HepG2 (cell line): Measurements from ENCODE around the gene C1RL. TPM values are rescaled to one million over a fixed set of nuclear protein-coding genes. Genes with fewer than 3 reads are reported as not detected.

Experiments
- ATM ChIP-seq: fragments of 450-650 bp; IDR thresholded peaks from 2 replicates; pipeline ENCODE4 v1.7.1; 2017; ENCODE audit warnings: mild to moderate bottlenecking, borderline replicate concordance
- CHD4 ChIP-seq: fragments of 200-600 bp; sonication (generic); IDR thresholded peaks from 2 replicates; pipeline ENCODE4 v1.7.0; 2017; ENCODE audit warnings: mild to moderate bottlenecking, low read length, borderline replicate concordance
- CREB1 ChIP-seq, 2 experiments: fragments of 450-650 bp in 1 of 2; IDR thresholded peaks; 2 replicates each; pipeline ENCODE4 v1.6.1; 2016 to 2017; ENCODE audit warnings: control low read depth in 1 of 2, mild to moderate bottlenecking in 1 of 2, missing compliant biosample characterization in 1 of 2, missing genetic modification characterization in 1 of 2
- CREM ChIP-seq, 2 experiments: sonication (generic) in 1 of 2; formaldehyde crosslinking in 1 of 2; IDR thresholded peaks; 2 replicates each; pipeline versions ENCODE4 v1.4.0 to v1.6.1; 2016 to 2020; ENCODE audit warnings: antibody characterized with exemption in 1 of 2, mild to moderate bottlenecking in 1 of 2, missing genetic modification reagents in 1 of 2
- CTCF ChIP-seq: sonication (generic); formaldehyde crosslinking; IDR thresholded peaks from 2 replicates; pipeline ENCODE4 v1.5.0; 2020; ENCODE audit warnings: mild to moderate bottlenecking, missing genetic modification reagents, moderate library complexity
- E2F2 ChIP-seq: sonication (generic); formaldehyde crosslinking; IDR thresholded peaks from 2 replicates; pipeline ENCODE4 v1.4.0; 2020; ENCODE audit warnings: missing genetic modification reagents, borderline replicate concordance
- HNRNPL ChIP-seq: fragments of 200-400 bp; formaldehyde crosslinking; IDR thresholded peaks from 2 replicates; pipeline ENCODE4 v1.6.1; 2017; ENCODE audit warnings: mild to moderate bottlenecking, low read depth, low read length
- KAT7 ChIP-seq: IDR thresholded peaks from 2 replicates; pipeline ENCODE4 v1.6.1; 2018; ENCODE audit warnings: borderline replicate concordance, missing compliant biosample characterization
- NCOR1 ChIP-seq: fragments of 200-600 bp; sonication (generic); IDR thresholded peaks from 2 replicates; pipeline ENCODE4 v1.7.0; 2017; ENCODE audit warnings: antibody characterized with exemption, low read length, borderline replicate concordance
- NR2F2 ChIP-seq: IDR thresholded peaks from 2 replicates; pipeline ENCODE4 v1.6.1; 2012; ENCODE audit warnings: low read depth, inconsistent platforms, borderline replicate concordance
- PCBP1 ChIP-seq: fragments of 200-400 bp; formaldehyde crosslinking; IDR thresholded peaks from 2 replicates; pipeline ENCODE4 v1.6.1; 2017; ENCODE audit warnings: mild to moderate bottlenecking, low read depth, low read length, borderline replicate concordance
- PHF8 ChIP-seq: sonication (generic); formaldehyde crosslinking; IDR thresholded peaks from 2 replicates; pipeline ENCODE4 v1.5.0; 2020; ENCODE audit warnings: missing genetic modification reagents
- RBFOX2 ChIP-seq: fragments of 200-400 bp; formaldehyde crosslinking; IDR thresholded peaks from 2 replicates; pipeline ENCODE4 v1.6.1; 2017; ENCODE audit warnings: low read depth, mild to moderate bottlenecking, low read length
- STAT6 ChIP-seq: sonication (generic); formaldehyde crosslinking; IDR thresholded peaks from 2 replicates; pipeline ENCODE4 v1.4.0; 2020; ENCODE audit warnings: missing genetic modification reagents, mild to moderate bottlenecking, borderline replicate concordance
- TFAP4 ChIP-seq: sonication (generic); IDR thresholded peaks from 2 replicates; pipeline ENCODE4 v1.6.1; 2016; ENCODE audit warnings: low read depth, borderline replicate concordance
- ZNF709 ChIP-seq: sonication (generic); formaldehyde crosslinking; IDR thresholded peaks from 2 replicates; pipeline ENCODE4 v1.5.0; 2020; ENCODE audit warnings: mild to moderate bottlenecking, missing genetic modification reagents
- ZNF749 ChIP-seq: sonication (generic); formaldehyde crosslinking; IDR thresholded peaks from 2 replicates; pipeline ENCODE4 v1.8.0; 2022; ENCODE audit warnings: mild to moderate bottlenecking, missing genetic modification reagents, moderate library complexity, borderline replicate concordance
- ZSCAN31 ChIP-seq: sonication (generic); formaldehyde crosslinking; IDR thresholded peaks from 2 replicates; pipeline ENCODE4 v1.5.0; 2020; ENCODE audit warnings: low read depth, mild to moderate bottlenecking, missing genetic modification reagents
- polyA plus RNA-seq, 8 experiments: library from polyadenylated mRNA; depleted of rRNA in 3 of 8; stranded (reverse) in 7 of 8; unstranded in 1 of 8; fragments of >200 nt; fragmentation: Illumina TruSeq in 4 of 8; extraction: Trizol in 4 of 8; gene quantifications; 2 replicates each; pipeline versions ENCODE4 v1.2.1 to v1.2.3, GENCODE V29; 2011 to 2016; ENCODE audit warnings: low read depth in 4 of 8, missing spikeins in 1 of 8, mixed read lengths in 1 of 8; ENCODE audit not compliant: insufficient read depth in 1 of 8
- total RNA-seq, 5 experiments: library from RNA; depleted of rRNA; stranded (reverse); fragments of >200 nt; fragmentation: Illumina TruSeq; extraction: Trizol; gene quantifications; 2 replicates each; pipeline ENCODE4 v1.2.3, GENCODE V29; 2016; ENCODE audit warnings: low read depth in 1 of 5

The C1RL gene
- total and polyA plus RNA-seq, 2 of the 13 experiments (the other 11 are each of a cell fraction or from before 2014, with no cell fraction given) = 28.9 to 53.1 TPM

- TF ChIP-seq E2F2 = no peak
- TF ChIP-seq ZSCAN31 (CRISPR knock-in tag) = peak; percentile 49; the same call in 1 of the 2 replicates
- 0 out of 2 replicates have a peak, but pooled peaks have one; percentile 33 for TF ChIP-seq PCBP1
- no peak for TF ChIP-seq ATM
- TF ChIP-seq CHD4 = no peak
- peak; percentile 52 for TF ChIP-seq PHF8
- TF ChIP-seq STAT6 = no peak
- peak; percentile 74 for TF ChIP-seq RBFOX2
- no peak for TF ChIP-seq NR2F2
- TF ChIP-seq KAT7 (CRISPR knock-in tag) = peak; percentile 49; the same call in 1 of the 2 replicates
- TF ChIP-seq HNRNPL = no peak
- 0 out of 2 replicates have a peak, but pooled peaks have one; percentile 7 for TF ChIP-seq ZNF709 (CRISPR knock-in tag)
- peak; percentile 29; the same call in 1 of the 2 replicates for TF ChIP-seq TFAP4
- TF ChIP-seq CTCF = no peak
- TF ChIP-seq NCOR1 = peak; percentile 33; the same call in 1 of the 2 replicates
- peak; percentile 87 for TF ChIP-seq CREM (IDR thresholded peaks at IDR 0.05)
- no peak for TF ChIP-seq CREM (CRISPR knock-in tag; IDR thresholded peaks at IDR 0.05)
- TF ChIP-seq ZNF749 (CRISPR knock-in tag) = no peak
- TF ChIP-seq CREB1 (IDR thresholded peaks at IDR 0.05) = peak; percentile 95
- peak; percentile 94 for TF ChIP-seq CREB1 (CRISPR knock-in tag; IDR thresholded peaks at IDR 0.05)
These were observed 21.1 kb upstream of the C1RL start, which contains the start of gene CLSTN3 (continued) for GRCh38 chr12:7129872-7130691.
